ENCODE measurements around the gene STX12. TPM values are rescaled to one million over a fixed set of nuclear protein-coding genes. Genes with fewer than 3 reads are reported as not detected.
A peak's percentile ranks its signal among the peaks of the same experiment; 100 is the strongest.
"Not testable (repeated sequence)": the region's sequence is repeated elsewhere in the genome, so short reads cannot be mapped to it uniquely, and the experiment has no call there.

The STX12 gene
- total RNA-seq, 1 experiment from 2014 or later, result 39.9 TPM

- Histone ChIP-seq H4K20me1 (ENCODE audit: insufficient read depth, low read depth, low read length) (no peaks in the 10 kb centered on the region; the same call in 1 of the 2 replicates), H3K9me2 (replicated peaks; ENCODE audit: insufficient read depth, low read length) (no peaks in the 10 kb centered on the region), H3K4me3 (ENCODE audit: low read length) (no peak overlapping the region), H3K4me1 (ENCODE audit: low read length) (peaks cover 18% of the 10 kb centered on the region), H3K27me3 (ENCODE audit: low read length) (no peaks in the 10 kb centered on the region), H3K27ac (ENCODE audit: low read length) (no peak overlapping the region), H2AFZ (ENCODE audit: low read length) (no peak overlapping the region), H3K36me3 (ENCODE audit: insufficient read depth, low read length) (peaks cover 50% of the 10 kb centered on the region), H3K79me2 (ENCODE audit: low read length) (peaks cover 80% of the 10 kb centered on the region), H3K9ac (ENCODE audit: low read length) (no peak overlapping the region), H3K4me2 (ENCODE audit: low read depth, low read length, poor library complexity, severe bottlenecking) (no peak overlapping the region), H3K9me3 (ENCODE audit: low read length) (no peaks in the 10 kb centered on the region)
- DNase-seq, result no peak
Observed at GRCh38 chr1:27835501-27835900, 62.5 kb downstream of the STX12 start.

- Histone ChIP-seq H3K9ac (ENCODE audit: low read length) (no peak overlapping the region), H3K79me2 (ENCODE audit: low read length) (peaks cover 3% of the 10 kb centered on the region; the same call in 1 of the 2 replicates), H3K4me2 (ENCODE audit: low read depth, low read length, poor library complexity, severe bottlenecking) (no peak overlapping the region), H3K27ac (ENCODE audit: low read length) (no peak overlapping the region), H3K36me3 (ENCODE audit: insufficient read depth, low read length) (peaks cover 49% of the 10 kb centered on the region), H4K20me1 (ENCODE audit: insufficient read depth, low read depth, low read length) (no peaks in the 10 kb centered on the region), H3K9me3 (ENCODE audit: low read length) (no peaks in the 10 kb centered on the region), H3K9me2 (replicated peaks; ENCODE audit: insufficient read depth, low read length) (no peaks in the 10 kb centered on the region), H2AFZ (ENCODE audit: low read length) (no peak overlapping the region), H3K4me3 (ENCODE audit: low read length) (no peak overlapping the region), H3K27me3 (ENCODE audit: low read length) (no peaks in the 10 kb centered on the region), H3K4me1 (ENCODE audit: low read length) (no peaks in the 10 kb centered on the region)
- no peak for DNase-seq
Observed at GRCh38 chr1:27849951-27850350, 76.9 kb downstream of the STX12 start.

GRCh38 chr1:27855085-27855484 is 82.1 kb downstream of the STX12 start:
- Histone ChIP-seq H3K4me2 (ENCODE audit: low read depth, low read length, poor library complexity, severe bottlenecking) (no peak overlapping the region), H3K79me2 (ENCODE audit: low read length) (no peaks in the 10 kb centered on the region), H3K9me3 (ENCODE audit: low read length) (no peaks in the 10 kb centered on the region), H4K20me1 (ENCODE audit: insufficient read depth, low read depth, low read length) (no peaks in the 10 kb centered on the region), H2AFZ (ENCODE audit: low read length) (no peak overlapping the region), H3K9ac (ENCODE audit: low read length) (no peak overlapping the region), H3K4me1 (ENCODE audit: low read length) (peaks cover 6% of the 10 kb centered on the region), H3K27ac (ENCODE audit: low read length) (no peak overlapping the region), H3K36me3 (ENCODE audit: insufficient read depth, low read length) (peaks cover 17% of the 10 kb centered on the region), H3K9me2 (replicated peaks; ENCODE audit: insufficient read depth, low read length) (no peaks in the 10 kb centered on the region), H3K4me3 (ENCODE audit: low read length) (no peak overlapping the region), H3K27me3 (ENCODE audit: low read length) (no peaks in the 10 kb centered on the region)
- DNase-seq, result no peak

- no peak for DNase-seq
- Histone ChIP-seq H3K79me2 (ENCODE audit: low read length) (no peaks in the 10 kb centered on the region), H4K20me1 (ENCODE audit: insufficient read depth, low read depth, low read length) (no peaks in the 10 kb centered on the region), H3K9me3 (ENCODE audit: low read length) (no peaks in the 10 kb centered on the region), H3K27ac (ENCODE audit: low read length) (no peak overlapping the region), H3K9me2 (replicated peaks; ENCODE audit: insufficient read depth, low read length) (no peaks in the 10 kb centered on the region), H3K9ac (ENCODE audit: low read length) (no peak overlapping the region), H3K36me3 (ENCODE audit: insufficient read depth, low read length) (peaks cover 1% of the 10 kb centered on the region), H3K4me2 (ENCODE audit: low read depth, low read length, poor library complexity, severe bottlenecking) (no peak overlapping the region), H2AFZ (ENCODE audit: low read length) (no peak overlapping the region), H3K4me3 (ENCODE audit: low read length) (no peak overlapping the region), H3K4me1 (ENCODE audit: low read length) (peaks cover 6% of the 10 kb centered on the region), H3K27me3 (ENCODE audit: low read length) (no peaks in the 10 kb centered on the region)
Observed at GRCh38 chr1:27856561-27857343, 83.7 kb downstream of the STX12 start.

GRCh38 chr1:27857552-27857951 is 84.5 kb downstream of the STX12 start:
- DNase-seq; H3K4me2 ChIP-seq (ENCODE audit: low read depth, low read length, poor library complexity, severe bottlenecking); H3K79me2 ChIP-seq (ENCODE audit: low read length); H4K20me1 ChIP-seq (ENCODE audit: insufficient read depth, low read depth, low read length); H3K9me3 ChIP-seq (ENCODE audit: low read length); H3K27ac ChIP-seq (ENCODE audit: low read length); H3K9me2 ChIP-seq (replicated peaks; ENCODE audit: insufficient read depth, low read length); H3K27me3 ChIP-seq (ENCODE audit: low read length); H3K9ac ChIP-seq (ENCODE audit: low read length); H3K36me3 ChIP-seq (ENCODE audit: insufficient read depth, low read length); H3K4me3 ChIP-seq (ENCODE audit: low read length); H2AFZ ChIP-seq (ENCODE audit: low read length); H3K4me1 ChIP-seq (ENCODE audit: low read length): not testable (repeated sequence)

GRCh38 chr1:27858072-27858948 is 85.3 kb downstream of the STX12 start:
- H3K27ac ChIP-seq (ENCODE audit: low read length), result no peak overlapping the region
- no peaks in the 10 kb centered on the region for H3K36me3 ChIP-seq (ENCODE audit: insufficient read depth, low read length)
- peak; percentile 94 for DNase-seq
- H3K27me3 ChIP-seq (ENCODE audit: low read length), result no peaks in the 10 kb centered on the region
- peak overlapping the region; percentile 18 for H3K4me2 ChIP-seq (ENCODE audit: low read depth, low read length, poor library complexity, severe bottlenecking)
- H3K9ac ChIP-seq (ENCODE audit: low read length), result peak overlapping the region; percentile 25
- no peaks in the 10 kb centered on the region for H3K79me2 ChIP-seq (ENCODE audit: low read length)
- no peaks in the 10 kb centered on the region for H3K9me3 ChIP-seq (ENCODE audit: low read length)
- H3K4me3 ChIP-seq (ENCODE audit: low read length), result peak overlapping the region; percentile 17; the same call in 1 of the 2 replicates
- no peak overlapping the region for H2AFZ ChIP-seq (ENCODE audit: low read length)
- H4K20me1 ChIP-seq (ENCODE audit: insufficient read depth, low read depth, low read length), result no peaks in the 10 kb centered on the region
- no peaks in the 10 kb centered on the region for H3K9me2 ChIP-seq (replicated peaks; ENCODE audit: insufficient read depth, low read length)
- peaks cover 17% of the 10 kb centered on the region for H3K4me1 ChIP-seq (ENCODE audit: low read length)

- H3K4me2 ChIP-seq (ENCODE audit: low read depth, low read length, poor library complexity, severe bottlenecking), result no peak overlapping the region
- no peak overlapping the region for H2AFZ ChIP-seq (ENCODE audit: low read length)
- no peak for DNase-seq
- H3K9ac ChIP-seq (ENCODE audit: low read length), result no peak overlapping the region
- no peaks in the 10 kb centered on the region for H4K20me1 ChIP-seq (ENCODE audit: insufficient read depth, low read depth, low read length)
- no peak overlapping the region for H3K4me3 ChIP-seq (ENCODE audit: low read length)
- no peak overlapping the region for H3K27ac ChIP-seq (ENCODE audit: low read length)
- no peaks in the 10 kb centered on the region for H3K9me2 ChIP-seq (replicated peaks; ENCODE audit: insufficient read depth, low read length)
- peaks cover 25% of the 10 kb centered on the region for H3K4me1 ChIP-seq (ENCODE audit: low read length)
- H3K9me3 ChIP-seq (ENCODE audit: low read length), result no peaks in the 10 kb centered on the region
- no peaks in the 10 kb centered on the region for H3K79me2 ChIP-seq (ENCODE audit: low read length)
- H3K27me3 ChIP-seq (ENCODE audit: low read length), result no peaks in the 10 kb centered on the region
- no peaks in the 10 kb centered on the region for H3K36me3 ChIP-seq (ENCODE audit: insufficient read depth, low read length)
Observed at GRCh38 chr1:27858949-27859576, 86.0 kb downstream of the STX12 start.

GRCh38 chr1:27861436-27861835 is 88.4 kb downstream of the STX12 start:
- H3K79me2 ChIP-seq (ENCODE audit: low read length), result no peaks in the 10 kb centered on the region
- no peak overlapping the region for H2AFZ ChIP-seq (ENCODE audit: low read length)
- no peaks in the 10 kb centered on the region for H3K9me2 ChIP-seq (replicated peaks; ENCODE audit: insufficient read depth, low read length)
- H4K20me1 ChIP-seq (ENCODE audit: insufficient read depth, low read depth, low read length), result no peaks in the 10 kb centered on the region
- H3K4me1 ChIP-seq (ENCODE audit: low read length), result peaks cover 29% of the 10 kb centered on the region
- no peaks in the 10 kb centered on the region for H3K36me3 ChIP-seq (ENCODE audit: insufficient read depth, low read length)
- no peak overlapping the region for H3K27ac ChIP-seq (ENCODE audit: low read length)
- no peaks in the 10 kb centered on the region for H3K9me3 ChIP-seq (ENCODE audit: low read length)
- H3K4me3 ChIP-seq (ENCODE audit: low read length), result no peak overlapping the region
- no peak overlapping the region for H3K9ac ChIP-seq (ENCODE audit: low read length)
- no peak for DNase-seq
- no peaks in the 10 kb centered on the region for H3K27me3 ChIP-seq (ENCODE audit: low read length)
- no peak overlapping the region for H3K4me2 ChIP-seq (ENCODE audit: low read depth, low read length, poor library complexity, severe bottlenecking)
